Esophagus muscularis mucosa (tissue), 4 donors: ENCODE results near the gene NECTIN1. TPM values are rescaled to one million over a fixed set of nuclear protein-coding genes. Genes with fewer than 3 reads are reported as not detected.

Experiments used
- DNase-seq: peaks from one replicate; pipeline ENCODE4 v3.0.0-alpha.2; 2017; ENCODE audit errors: extremely low spot score
- H3K27ac ChIP-seq, 4 donors: fragments of 200-600 bp; sonication (generic); replicated peaks in 1 of 4; 1 replicate in 3 of 4; 2 replicates in 1 of 4; pipeline ENCODE4 v1.5.1; 2016 to 2019; ENCODE audit warnings: mild to moderate bottlenecking in 1 of 4
- H3K27me3 ChIP-seq, 4 donors: fragments of 200-600 bp; sonication (generic); one replicate each; pipeline versions ENCODE4 v1.5.1 to v1.6.0; 2016 to 2019
- H3K36me3 ChIP-seq, 4 donors: fragments of 200-600 bp; sonication (generic); one replicate each; pipeline ENCODE4 v1.5.1; 2016 to 2019
- H3K4me1 ChIP-seq, 4 donors: fragments of 200-600 bp; sonication (generic); one replicate each; pipeline ENCODE4 v1.5.1; 2016 to 2019
- H3K4me3 ChIP-seq, 4 donors: fragments of 200-600 bp; sonication (generic); 1 replicate in 2 of 4; 2 replicates in 2 of 4; pipeline ENCODE4 v1.5.1; 2016 to 2019; ENCODE audit warnings: mild to moderate bottlenecking in 4 of 4, moderate library complexity in 1 of 4
- H3K9me3 ChIP-seq, 4 donors: fragments of 200-600 bp; sonication (generic); 1 replicate in 3 of 4; 2 replicates in 1 of 4; pipeline ENCODE4 v1.5.1; 2016 to 2019
- EP300 ChIP-seq: sonication (generic); formaldehyde crosslinking; IDR thresholded peaks from one replicate; pipeline ENCODE4 v1.6.1; 2017; ENCODE audit warnings: antibody characterized with exemption
- POLR2A ChIP-seq: fragments of 450-650 bp; IDR thresholded peaks from one replicate; pipeline ENCODE4 v1.6.1; 2017; ENCODE audit warnings: antibody characterized with exemption, moderate library complexity, mild to moderate bottlenecking, low read depth
- POLR2AphosphoS5 ChIP-seq, 2 donors: sonication (generic); formaldehyde crosslinking; IDR thresholded peaks; one replicate each; pipeline ENCODE4 v1.6.1; 2017; ENCODE audit warnings: antibody characterized with exemption in 2 of 2
- WGBS: methylation state at CpG from one replicate; pipeline ENCODE4 v1.1.5; 2018; 5-methylcytosine and 5-hydroxymethylcytosine counted together
- intact Hi-C: fragments of 100-400 bp; cut with DNase I; formaldehyde crosslinking; loops from one replicate; pipeline ENCODE4 v1.15.1; 2023
- total RNA-seq, 4 donors: library from RNA; depleted of rRNA; stranded (reverse); fragments of >200 nt; gene quantifications; one replicate each; pipeline versions ENCODE4 v1.1.0 to v1.2.1, GENCODE V29; 2016
- TF ChIP-seq, protein P1 (sequence below), 3 experiments: fragments of 200-600 bp in 2 of 3; fragments of 450-650 bp in 1 of 3; sonication (generic) in 2 of 3; IDR thresholded peaks; one replicate each; pipeline ENCODE4 v1.5.1; 2017 to 2019; ENCODE audit warnings: antibody characterized with exemption in 3 of 3, mild to moderate bottlenecking in 2 of 3, moderate library complexity in 1 of 3

The NECTIN1 gene
- total RNA-seq, 4 donors from 2014 or later = 1.7 to 4.0 (median 2.5) TPM

DNA sequence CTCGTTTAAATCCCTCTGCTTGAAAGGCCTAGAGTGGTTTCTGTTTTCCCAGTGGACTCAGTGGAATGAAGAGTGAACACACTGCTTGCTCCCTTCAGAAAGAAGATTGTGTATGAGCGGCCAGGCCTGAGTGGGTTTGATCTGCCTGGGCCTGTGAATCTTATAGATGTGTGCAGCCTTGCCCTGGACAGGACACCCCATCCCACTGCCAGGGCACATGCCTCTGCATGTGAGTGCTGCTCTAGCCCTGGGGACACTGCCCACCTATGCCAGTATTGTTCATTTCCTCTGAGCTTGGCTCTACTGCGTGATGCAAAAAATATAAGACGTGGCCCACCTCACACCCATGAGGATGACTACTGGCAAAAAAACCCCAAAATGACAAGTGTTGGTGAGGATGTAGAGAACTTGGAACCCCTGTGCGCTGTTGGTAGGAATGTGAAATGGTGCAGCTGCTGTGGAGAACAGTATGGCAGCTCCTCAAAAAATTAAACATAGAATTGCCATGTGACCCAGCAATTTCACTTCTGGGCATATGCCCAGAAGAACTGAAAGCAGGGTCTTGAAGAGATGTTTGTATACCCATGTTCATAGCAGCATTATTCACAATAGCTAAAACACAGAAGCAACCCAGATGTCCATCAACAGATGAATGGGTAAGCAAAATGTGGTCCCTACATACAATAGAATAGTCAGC is 27.3 kb upstream of the NECTIN1 start:
- intact Hi-C loops = no loop called here
- no peak overlapping the region for H3K27ac ChIP-seq
- 86% methylated on average over 5 of the region's 5 CpGs for WGBS

DNA sequence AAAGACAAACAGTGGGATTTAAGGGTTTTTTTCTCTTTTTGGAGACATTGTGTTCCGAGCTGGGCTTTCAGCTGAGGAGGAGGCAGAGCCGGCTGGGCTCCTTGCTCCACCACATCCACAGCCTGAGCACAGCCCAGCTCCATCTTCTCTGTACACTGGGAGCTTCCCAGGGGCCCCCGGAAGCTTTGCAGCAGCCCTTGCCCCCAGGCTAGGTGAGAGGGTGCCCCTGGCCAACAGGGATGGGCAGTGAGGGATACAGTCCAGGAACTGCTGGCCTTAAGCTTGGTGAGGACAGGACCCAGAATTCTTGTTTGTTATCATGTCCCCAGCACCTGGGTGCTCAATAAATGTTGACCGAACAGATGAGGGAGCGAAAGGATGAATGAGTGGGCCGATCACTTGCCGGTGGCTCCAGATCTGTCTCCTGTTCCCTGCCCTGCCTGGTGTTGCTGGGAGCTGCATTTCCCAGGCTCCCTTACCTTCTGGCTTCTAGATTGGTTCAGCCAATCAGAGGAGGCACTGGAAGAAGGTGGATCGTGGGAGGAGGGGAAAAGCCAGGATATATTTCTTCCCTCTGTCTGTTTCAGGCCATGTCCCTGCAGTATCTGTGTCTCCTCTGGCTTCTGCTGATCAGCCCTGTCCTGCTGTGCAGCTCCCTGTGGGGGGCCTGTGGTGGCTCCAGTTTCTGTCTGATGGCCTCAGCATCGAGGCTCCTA is 26.5 kb upstream of the NECTIN1 start:
- Histone ChIP-seq H3K27me3 (peaks cover 0 to 43% (median 0%) of the 10 kb centered on the region in 4 donors), H3K36me3 (no peaks in the 10 kb centered on the region), H3K9me3 (no peaks in the 10 kb centered on the region), H3K4me1 (no peaks in the 10 kb centered on the region), H3K27ac (no peak overlapping the region), H3K4me3 (no peak overlapping the region)
- DNase-seq = no peak
- WGBS = 89% methylated on average over 8 of the region's 9 CpGs
- TF ChIP-seq, protein P1, sequence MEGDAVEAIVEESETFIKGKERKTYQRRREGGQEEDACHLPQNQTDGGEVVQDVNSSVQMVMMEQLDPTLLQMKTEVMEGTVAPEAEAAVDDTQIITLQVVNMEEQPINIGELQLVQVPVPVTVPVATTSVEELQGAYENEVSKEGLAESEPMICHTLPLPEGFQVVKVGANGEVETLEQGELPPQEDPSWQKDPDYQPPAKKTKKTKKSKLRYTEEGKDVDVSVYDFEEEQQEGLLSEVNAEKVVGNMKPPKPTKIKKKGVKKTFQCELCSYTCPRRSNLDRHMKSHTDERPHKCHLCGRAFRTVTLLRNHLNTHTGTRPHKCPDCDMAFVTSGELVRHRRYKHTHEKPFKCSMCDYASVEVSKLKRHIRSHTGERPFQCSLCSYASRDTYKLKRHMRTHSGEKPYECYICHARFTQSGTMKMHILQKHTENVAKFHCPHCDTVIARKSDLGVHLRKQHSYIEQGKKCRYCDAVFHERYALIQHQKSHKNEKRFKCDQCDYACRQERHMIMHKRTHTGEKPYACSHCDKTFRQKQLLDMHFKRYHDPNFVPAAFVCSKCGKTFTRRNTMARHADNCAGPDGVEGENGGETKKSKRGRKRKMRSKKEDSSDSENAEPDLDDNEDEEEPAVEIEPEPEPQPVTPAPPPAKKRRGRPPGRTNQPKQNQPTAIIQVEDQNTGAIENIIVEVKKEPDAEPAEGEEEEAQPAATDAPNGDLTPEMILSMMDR (IDR thresholded peaks at IDR 0.05) = no peak
- no peak for TF ChIP-seq POLR2A
- intact Hi-C loops = no loop called here

More for the DNA sequence above, 27.3 kb upstream of the NECTIN1 start:
- TF ChIP-seq POLR2A (no peak), POLR2AphosphoS5 (IDR thresholded peaks at IDR 0.05) (no peak), EP300 (no peak)
- TF ChIP-seq, protein P1 (IDR thresholded peaks at IDR 0.05) = no peak
- Histone ChIP-seq H3K27me3 (peaks cover 0 to 39% (median 0%) of the 10 kb centered on the region in 4 donors), H3K4me1 (no peaks in the 10 kb centered on the region), H3K36me3 (no peaks in the 10 kb centered on the region), H3K9me3 (no peaks in the 10 kb centered on the region), H3K4me3 (no peak overlapping the region)
- no peak for DNase-seq

DNA sequence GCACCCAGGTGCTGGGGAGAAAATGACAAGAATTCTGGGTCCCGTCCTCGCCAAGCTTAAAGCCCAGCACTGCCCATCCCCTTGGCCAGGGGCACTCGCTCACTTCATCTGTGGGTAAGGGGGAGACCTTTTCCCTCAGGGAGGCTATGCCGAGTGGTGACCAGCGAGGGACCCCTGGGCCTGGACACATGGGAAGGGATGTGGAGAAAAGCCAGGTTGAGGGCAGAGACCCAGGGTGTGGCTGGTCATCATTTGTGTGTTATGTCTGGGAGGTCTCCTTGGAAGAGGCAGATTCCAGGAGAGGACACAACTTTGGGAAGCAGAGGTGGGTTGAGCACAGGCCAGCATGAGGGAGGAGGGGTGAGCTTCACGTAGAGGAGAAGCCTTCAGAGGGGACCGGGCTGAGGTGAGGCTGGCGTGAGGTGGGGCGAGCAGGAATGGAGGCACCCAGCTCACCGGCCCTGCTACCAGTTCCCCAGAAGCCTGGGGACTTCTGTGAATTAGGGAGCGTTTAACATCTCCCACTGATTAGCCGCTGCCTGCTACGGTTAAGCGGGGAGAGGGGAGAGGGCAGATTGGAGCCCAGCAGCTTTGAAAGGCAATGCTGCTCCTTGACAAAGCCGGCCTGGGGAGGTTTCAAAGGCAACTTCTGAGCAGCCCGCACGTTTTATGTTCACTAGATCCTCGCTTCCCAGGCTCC is 25.8 kb upstream of the NECTIN1 start:
- no peaks in the 10 kb centered on the region for H3K36me3 ChIP-seq
- intact Hi-C loops = no loop called here
- 74% methylated on average over 18 of the region's 18 CpGs for WGBS
- H3K27me3 ChIP-seq = peaks cover 0 to 48% (median 0%) of the 10 kb centered on the region in 4 donors
- H3K4me1 ChIP-seq = no peaks in the 10 kb centered on the region
- H3K9me3 ChIP-seq = no peaks in the 10 kb centered on the region
- DNase-seq = no peak
- no peak overlapping the region for H3K27ac ChIP-seq
- TF ChIP-seq POLR2A (no peak), EP300 (no peak), POLR2AphosphoS5 (IDR thresholded peaks at IDR 0.05) (no peak)
- TF ChIP-seq, protein P1 (IDR thresholded peaks at IDR 0.05) = no peak
- H3K4me3 ChIP-seq = no peak overlapping the region

DNA sequence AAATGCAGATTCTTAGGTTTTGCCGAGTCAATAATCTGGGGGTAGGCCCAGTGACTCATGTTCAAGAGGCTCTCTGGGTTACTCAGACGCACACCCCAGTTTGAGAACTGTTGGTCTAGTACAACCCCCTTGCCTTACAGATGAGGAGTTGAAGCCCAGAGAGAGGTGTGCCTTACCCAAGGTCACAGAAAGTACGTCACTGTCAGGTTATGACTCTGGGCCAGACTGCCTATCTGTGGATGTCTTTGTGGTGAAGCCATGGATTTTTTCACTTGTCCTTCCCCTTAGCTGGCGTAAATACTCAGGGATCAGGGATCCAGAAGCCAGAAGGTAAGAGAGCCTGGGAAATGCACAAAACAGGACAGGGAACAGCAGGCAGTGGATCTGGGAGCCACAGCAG is 25.2 kb upstream of the NECTIN1 start:
- Histone ChIP-seq H3K9me3 (no peaks in the 10 kb centered on the region), H3K4me3 (no peak overlapping the region), H3K36me3 (no peaks in the 10 kb centered on the region), H3K4me1 (no peaks in the 10 kb centered on the region), H3K27me3 (peaks cover 0 to 54% (median 0%) of the 10 kb centered on the region in 4 donors), H3K27ac (no peak overlapping the region)
- no peak for DNase-seq
- WGBS = 92% methylated on average over 4 of the region's 4 CpGs
- intact Hi-C loops = no loop called here
- no peak for TF ChIP-seq EP300
- TF ChIP-seq, protein P1 (IDR thresholded peaks at IDR 0.05) = no peak
- TF ChIP-seq POLR2A = no peak
